ENCODE results near the gene ITGA7.

The ITGA7 gene

GRCh38 chr12:55642669-55643068 is 65.0 kb downstream of the ITGA7 start:
- DNase-seq (ENCODE audit: low spot score), result no peak

DNA sequence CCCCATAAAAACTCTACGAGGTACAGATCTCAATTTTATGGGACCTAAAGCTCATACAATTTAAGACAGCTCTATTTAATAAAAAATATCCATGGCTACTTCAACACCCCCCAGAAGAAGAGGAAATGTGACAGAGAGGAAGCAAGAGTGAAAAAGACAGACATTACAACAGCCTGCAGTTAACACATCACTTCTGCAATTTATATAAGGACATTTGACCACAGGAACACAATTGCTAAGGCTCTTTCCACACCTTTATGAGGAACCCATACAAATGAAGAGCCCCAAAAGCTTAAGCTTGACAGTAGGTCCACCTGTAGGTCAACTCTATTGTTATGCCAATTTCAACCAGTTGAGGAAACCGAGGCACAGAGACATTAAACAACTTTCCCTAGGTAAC is 65.4 kb downstream of the ITGA7 start:
- DNase-seq (ENCODE audit: low spot score), result no peak

- DNase-seq (ENCODE audit: low spot score), result no peak
These were observed 66.1 kb downstream of the ITGA7 start for GRCh38 chr12:55641595-55641994.

GRCh38 chr12:55637467-55637866 is 70.2 kb downstream of the ITGA7 start:
- DNase-seq (ENCODE audit: low spot score), result no peak

GRCh38 chr12:55636853-55637252 is 70.9 kb downstream of the ITGA7 start, which contains the start of gene OR10P1:
Gene OR10P1 (plus strand): TSS chr12:55636892. CDS start chr12:55636892, 0 bp downstream.
- DNase-seq (ENCODE audit: low spot score), result no peak

DNA sequence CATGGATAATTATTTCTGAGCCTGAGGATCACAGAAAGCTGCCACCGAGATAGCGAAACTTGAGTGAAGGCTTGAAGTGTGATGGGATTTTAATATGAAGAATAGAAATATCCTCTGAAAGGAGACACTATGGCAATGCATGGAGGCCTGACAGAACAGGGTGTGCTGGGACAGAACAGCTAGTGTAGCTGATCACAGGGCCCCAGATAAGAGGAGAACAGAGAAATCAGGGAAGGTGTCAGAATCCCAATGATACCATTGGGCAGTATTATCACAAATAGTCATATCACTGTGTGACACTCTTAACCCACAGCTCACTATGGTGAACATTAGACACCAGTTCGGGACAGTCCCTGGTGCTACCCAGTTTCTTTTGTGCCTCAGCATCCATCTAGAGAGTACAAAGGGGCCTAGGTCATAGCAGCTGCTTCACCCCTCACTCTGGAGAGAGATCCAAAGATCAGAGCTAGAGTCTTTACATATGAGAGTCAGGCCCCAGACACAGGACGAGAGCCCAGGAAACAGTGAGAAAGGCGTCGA is 71.5 kb downstream of the ITGA7 start:
- no peak for DNase-seq (ENCODE audit: low spot score)
